SK-N-DZ (cell line): ENCODE results near the gene HAPLN1.

Source experiments
- DNase-seq: peaks from one replicate; pipeline ENCODE4 v3.0.0-alpha.2; 2015; ENCODE audit warnings: low spot score

Gene HAPLN1

GRCh38 chr5:83718195-83718825 lies 2.3 kb downstream of the HAPLN1 start:
- peak; percentile 70 for DNase-seq

GRCh38 chr5:83715236-83716065 lies 5.2 kb downstream of the HAPLN1 start:
- DNase-seq = no peak

- DNase-seq = no peak
Observed at GRCh38 chr5:83714810-83715209, 5.8 kb downstream of the HAPLN1 start.

GRCh38 chr5:83711982-83712601 lies 8.6 kb downstream of the HAPLN1 start:
- DNase-seq = peak; percentile 55

GRCh38 chr5:83709973-83710372 lies 10.7 kb downstream of the HAPLN1 start:
- DNase-seq = no peak

- DNase-seq = no peak
Observed at GRCh38 chr5:83708170-83708569, 12.5 kb downstream of the HAPLN1 start.

- DNase-seq = no peak
Observed at GRCh38 chr5:83703059-83703458, 17.6 kb downstream of the HAPLN1 start.

GRCh38 chr5:83701886-83702285 lies 18.8 kb downstream of the HAPLN1 start:
- DNase-seq = no peak

- DNase-seq = no peak
Observed at GRCh38 chr5:83689881-83690280, 30.8 kb downstream of the HAPLN1 start.

- DNase-seq = no peak
Observed at GRCh38 chr5:83688281-83688680, 32.4 kb downstream of the HAPLN1 start.

GRCh38 chr5:83687124-83687619 lies 33.5 kb downstream of the HAPLN1 start:
- DNase-seq = no peak

- DNase-seq = no peak
Observed at GRCh38 chr5:83686251-83686650, 34.4 kb downstream of the HAPLN1 start.

GRCh38 chr5:83683836-83684235 lies 36.8 kb downstream of the HAPLN1 start:
- DNase-seq = no peak

GRCh38 chr5:83672646-83673045 lies 48.0 kb downstream of the HAPLN1 start:
- no peak for DNase-seq

- no peak for DNase-seq
Observed at GRCh38 chr5:83672158-83672557, 48.5 kb downstream of the HAPLN1 start.

GRCh38 chr5:83665631-83666030 lies 55.0 kb downstream of the HAPLN1 start:
- DNase-seq = no peak

GRCh38 chr5:83662558-83662957 lies 58.1 kb downstream of the HAPLN1 start:
- no peak for DNase-seq

GRCh38 chr5:83657807-83658525 lies 62.7 kb downstream of the HAPLN1 start:
- no peak for DNase-seq

- no peak for DNase-seq
Observed at GRCh38 chr5:83654427-83654994, 66.1 kb downstream of the HAPLN1 start.

- no peak for DNase-seq
Observed at GRCh38 chr5:83653669-83654068, 67.0 kb downstream of the HAPLN1 start.

- no peak for DNase-seq
Observed at GRCh38 chr5:83645936-83646335, 74.7 kb downstream of the HAPLN1 start.

- no peak for DNase-seq
Observed at GRCh38 chr5:83644301-83644700, 76.4 kb downstream of the HAPLN1 start.
